DOHH2 (cell line): ENCODE data around the gene PTPA.
"Not testable (repeated sequence)": the region's sequence is repeated elsewhere in the genome, so short reads cannot be mapped to it uniquely, and the experiment has no call there.

Source experiments
- EZH2phosphoT487 ChIP-seq: fragments of 200-600 bp; sonication (generic); IDR thresholded peaks from 2 replicates; pipeline ENCODE4 v1.6.1; 2017; ENCODE audit warnings: borderline replicate concordance, mild to moderate bottlenecking, antibody characterized with exemption, low read length, moderate library complexity, mixed read lengths
- TF ChIP-seq, protein P1 (sequence below): fragments of 200-600 bp; sonication (generic); IDR thresholded peaks from one replicate; pipeline ENCODE4 v1.5.1; 2014; ENCODE audit warnings: antibody characterized with exemption, mild to moderate bottlenecking, low read depth, low read length; ENCODE audit not compliant: poor library complexity, severe bottlenecking

DNA sequence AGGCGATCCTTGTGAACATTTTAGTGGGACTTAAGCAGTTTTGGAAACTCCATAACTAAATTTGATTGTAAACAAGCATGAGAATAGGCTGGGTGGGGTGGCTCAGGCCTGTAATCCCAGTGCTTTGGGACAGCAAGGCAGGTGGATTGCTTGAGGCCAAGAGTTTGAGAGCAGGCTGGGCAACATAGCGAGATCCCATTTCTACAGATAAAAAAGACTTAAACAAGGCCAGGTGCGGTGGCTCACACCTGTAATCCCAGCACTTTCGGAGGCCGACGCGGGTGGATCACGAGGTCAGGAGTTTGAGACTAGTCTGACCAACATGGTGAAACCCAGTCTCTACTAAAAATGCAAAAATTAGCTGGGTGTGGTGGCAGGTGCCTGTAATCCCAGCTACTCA lies 78.8 kb downstream of the PTPA start:
- TF ChIP-seq, protein P1, sequence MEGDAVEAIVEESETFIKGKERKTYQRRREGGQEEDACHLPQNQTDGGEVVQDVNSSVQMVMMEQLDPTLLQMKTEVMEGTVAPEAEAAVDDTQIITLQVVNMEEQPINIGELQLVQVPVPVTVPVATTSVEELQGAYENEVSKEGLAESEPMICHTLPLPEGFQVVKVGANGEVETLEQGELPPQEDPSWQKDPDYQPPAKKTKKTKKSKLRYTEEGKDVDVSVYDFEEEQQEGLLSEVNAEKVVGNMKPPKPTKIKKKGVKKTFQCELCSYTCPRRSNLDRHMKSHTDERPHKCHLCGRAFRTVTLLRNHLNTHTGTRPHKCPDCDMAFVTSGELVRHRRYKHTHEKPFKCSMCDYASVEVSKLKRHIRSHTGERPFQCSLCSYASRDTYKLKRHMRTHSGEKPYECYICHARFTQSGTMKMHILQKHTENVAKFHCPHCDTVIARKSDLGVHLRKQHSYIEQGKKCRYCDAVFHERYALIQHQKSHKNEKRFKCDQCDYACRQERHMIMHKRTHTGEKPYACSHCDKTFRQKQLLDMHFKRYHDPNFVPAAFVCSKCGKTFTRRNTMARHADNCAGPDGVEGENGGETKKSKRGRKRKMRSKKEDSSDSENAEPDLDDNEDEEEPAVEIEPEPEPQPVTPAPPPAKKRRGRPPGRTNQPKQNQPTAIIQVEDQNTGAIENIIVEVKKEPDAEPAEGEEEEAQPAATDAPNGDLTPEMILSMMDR = not testable (repeated sequence)
- TF ChIP-seq EZH2phosphoT487 = not testable (repeated sequence)
